ENCODE data around the gene GUCA1A.

GRCh38 chr6:42212442-42212841, 39.3 kb downstream of the GUCA1A start:
- TF ChIP-seq, protein P1, sequence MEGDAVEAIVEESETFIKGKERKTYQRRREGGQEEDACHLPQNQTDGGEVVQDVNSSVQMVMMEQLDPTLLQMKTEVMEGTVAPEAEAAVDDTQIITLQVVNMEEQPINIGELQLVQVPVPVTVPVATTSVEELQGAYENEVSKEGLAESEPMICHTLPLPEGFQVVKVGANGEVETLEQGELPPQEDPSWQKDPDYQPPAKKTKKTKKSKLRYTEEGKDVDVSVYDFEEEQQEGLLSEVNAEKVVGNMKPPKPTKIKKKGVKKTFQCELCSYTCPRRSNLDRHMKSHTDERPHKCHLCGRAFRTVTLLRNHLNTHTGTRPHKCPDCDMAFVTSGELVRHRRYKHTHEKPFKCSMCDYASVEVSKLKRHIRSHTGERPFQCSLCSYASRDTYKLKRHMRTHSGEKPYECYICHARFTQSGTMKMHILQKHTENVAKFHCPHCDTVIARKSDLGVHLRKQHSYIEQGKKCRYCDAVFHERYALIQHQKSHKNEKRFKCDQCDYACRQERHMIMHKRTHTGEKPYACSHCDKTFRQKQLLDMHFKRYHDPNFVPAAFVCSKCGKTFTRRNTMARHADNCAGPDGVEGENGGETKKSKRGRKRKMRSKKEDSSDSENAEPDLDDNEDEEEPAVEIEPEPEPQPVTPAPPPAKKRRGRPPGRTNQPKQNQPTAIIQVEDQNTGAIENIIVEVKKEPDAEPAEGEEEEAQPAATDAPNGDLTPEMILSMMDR (IDR thresholded peaks at IDR 0.05), result no peak
- TF ChIP-seq POLR2AphosphoS5 (IDR thresholded peaks at IDR 0.05) (no peak), POLR2A (IDR thresholded peaks at IDR 0.05) (no peak)

All from upper lobe of left lung (tissue), 4 donors.